ENCODE measurements around the gene CD14.

CD14 gene

DNA sequence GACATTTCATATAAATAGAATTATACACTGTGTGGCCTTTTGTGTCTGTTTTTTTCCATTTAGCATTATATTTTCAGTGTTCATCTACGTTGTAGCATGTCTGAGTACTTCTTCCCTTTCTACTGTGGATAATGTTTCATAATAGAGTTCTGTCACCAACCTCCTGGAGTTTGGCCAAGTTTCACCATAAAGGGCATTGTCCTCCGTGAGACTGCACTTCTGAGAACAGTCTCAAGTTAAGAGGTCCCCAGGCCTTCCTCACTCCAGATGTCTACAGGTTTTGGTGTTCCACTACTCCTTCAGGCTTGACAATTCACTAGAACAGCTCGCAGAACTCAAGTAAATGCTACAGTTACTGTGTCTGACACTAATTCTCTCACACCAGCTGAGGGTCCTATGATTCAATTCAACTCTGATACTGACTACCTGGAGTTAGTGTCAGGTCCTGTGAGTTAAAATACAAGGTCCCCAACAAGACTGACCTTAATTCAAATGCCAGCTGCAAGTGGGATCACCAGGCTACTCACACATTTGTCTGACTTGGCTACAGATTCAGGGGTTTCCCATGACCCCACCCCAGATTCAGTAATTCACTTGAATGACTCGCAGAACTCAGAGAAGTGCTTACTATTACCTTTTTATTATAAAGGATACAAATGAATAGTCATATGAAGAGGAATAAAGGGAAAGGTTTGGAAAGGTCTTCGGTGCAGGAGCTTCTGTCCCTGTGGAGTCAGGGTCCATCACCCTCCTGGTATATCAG is 37.3 kb downstream of the CD14 start:
- Histone ChIP-seq H3K27ac (ENCODE audit: extremely low read depth, low read depth, low read length) (no peak overlapping the region), H3K36me3 (ENCODE audit: control insufficient read depth in 2 of 2, insufficient read depth in 1 of 2, low read length in 2 of 2) (no peaks in the 10 kb centered on the region), H3K4me1 (ENCODE audit: control insufficient read depth, insufficient read depth, low read length) (peaks cover 8% of the 10 kb centered on the region; the same call in 1 of the 2 replicates), H3K9me3 (ENCODE audit: control insufficient read depth, insufficient read depth, low read depth, low read length) (no peaks in the 10 kb centered on the region), H3K4me3 (ENCODE audit: low read depth, low read length) (no peak overlapping the region)
- ChIA-PET POLR2A (no interaction called here), CTCF (interaction anchor here (0.6 to 1.1 kb wide), 2 partner anchors 155 to 223 kb away, joined by 3 to 5 read pairs; no protein-coding TSS in a partner anchor)
- no peak for TF ChIP-seq ZNF121 (tag by site-specific recombination; IDR thresholded peaks at IDR 0.05)
- TF ChIP-seq ZNF324 (tag by site-specific recombination; IDR thresholded peaks at IDR 0.05): no peak
- no peak for TF ChIP-seq MYNN (tag by site-specific recombination; IDR thresholded peaks at IDR 0.05; ENCODE audit: borderline replicate concordance)
- TF ChIP-seq ZNF555 (tag by site-specific recombination; conservative IDR thresholded peaks at IDR 0.05): no peak
- TF ChIP-seq PRDM2 (tag by site-specific recombination; IDR thresholded peaks at IDR 0.05; ENCODE audit: borderline replicate concordance): no peak

GRCh38 chr5:140594169-140594568 is 38.8 kb downstream of the CD14 start:
- no peak for TF ChIP-seq ZNF324 (tag by site-specific recombination; IDR thresholded peaks at IDR 0.05)
- TF ChIP-seq ZNF2 (tag by site-specific recombination; IDR thresholded peaks at IDR 0.05): no peak
- no peak for TF ChIP-seq RBAK (tag by site-specific recombination; IDR thresholded peaks at IDR 0.05)
- TF ChIP-seq ZNF146 (tag by site-specific recombination; IDR thresholded peaks at IDR 0.05): no peak
- TF ChIP-seq, protein P1, sequence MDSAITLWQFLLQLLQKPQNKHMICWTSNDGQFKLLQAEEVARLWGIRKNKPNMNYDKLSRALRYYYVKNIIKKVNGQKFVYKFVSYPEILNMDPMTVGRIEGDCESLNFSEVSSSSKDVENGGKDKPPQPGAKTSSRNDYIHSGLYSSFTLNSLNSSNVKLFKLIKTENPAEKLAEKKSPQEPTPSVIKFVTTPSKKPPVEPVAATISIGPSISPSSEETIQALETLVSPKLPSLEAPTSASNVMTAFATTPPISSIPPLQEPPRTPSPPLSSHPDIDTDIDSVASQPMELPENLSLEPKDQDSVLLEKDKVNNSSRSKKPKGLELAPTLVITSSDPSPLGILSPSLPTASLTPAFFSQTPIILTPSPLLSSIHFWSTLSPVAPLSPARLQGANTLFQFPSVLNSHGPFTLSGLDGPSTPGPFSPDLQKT (IDR thresholded peaks at IDR 0.05; ENCODE audit: borderline replicate concordance, low read depth, low read length): no peak
- TF ChIP-seq GLIS2 (tag by site-specific recombination; IDR thresholded peaks at IDR 0.05): no peak
- no peak for TF ChIP-seq ZNF366 (tag by site-specific recombination; conservative IDR thresholded peaks at IDR 0.05)
- no peak for TF ChIP-seq ZNF776 (tag by site-specific recombination; IDR thresholded peaks at IDR 0.05; ENCODE audit: borderline replicate concordance)
- TF ChIP-seq INSM2 (tag by site-specific recombination; IDR thresholded peaks at IDR 0.05): no peak
- Histone ChIP-seq H3K4me3 (ENCODE audit: low read depth, low read length) (no peak overlapping the region), H3K9me3 (ENCODE audit: control insufficient read depth, insufficient read depth, low read depth, low read length) (no peaks in the 10 kb centered on the region), H3K27ac (ENCODE audit: extremely low read depth, low read depth, low read length) (no peak overlapping the region), H3K4me1 (ENCODE audit: control insufficient read depth, insufficient read depth, low read length) (peaks cover 8% of the 10 kb centered on the region; the same call in 1 of the 2 replicates), H3K36me3 (ENCODE audit: control insufficient read depth in 2 of 2, insufficient read depth in 1 of 2, low read length in 2 of 2) (no peaks in the 10 kb centered on the region)
- CTCF ChIA-PET: interaction anchor here (1.3 kb wide), 1 partner anchor 40 kb away, joined by 3 read pairs; no protein-coding TSS in a partner anchor
- POLR2A ChIA-PET: no interaction called here

All from HEK293 (cell line).